Calu3 (cell line): ENCODE measurements around the gene CACNA2D1. TPM values are rescaled to one million over a fixed set of nuclear protein-coding genes. Genes with fewer than 3 reads are reported as not detected.

Experiments used
- BruUV-seq: library from RNA; stranded (reverse); fragments of 400-500 nt; replicated peaks from 2 replicates; lab custom pipeline; 2021; lab: Mats Ljungman, UMichigan
- CTCF ChIA-PET: fragments of 300-600 bp; sonication (Branson Sonifier 250); formaldehyde crosslinking; loops from one replicate; lab custom pipeline; 2022; ENCODE audit warnings: antibody characterized with exemption; lab: Charles Lee
- DNase-seq: peaks from one replicate; pipeline ENCODE4 v3.0.0; 2022
- H3K27ac Mint-ChIP-seq: one replicate; pipeline ENCODE4 v1.8.0; 2022; ENCODE audit warnings: mixed read lengths; ENCODE audit not compliant: unreplicated experiment
- H3K27me3 Mint-ChIP-seq: one replicate; pipeline ENCODE4 v1.8.0; 2022; ENCODE audit warnings: mixed read lengths; ENCODE audit not compliant: unreplicated experiment
- H3K36me3 Mint-ChIP-seq: one replicate; pipeline ENCODE4 v1.8.0; 2022; ENCODE audit warnings: mild to moderate bottlenecking, moderate library complexity, mixed read lengths; ENCODE audit not compliant: insufficient read depth, unreplicated experiment
- H3K4me1 Mint-ChIP-seq: one replicate; pipeline ENCODE4 v1.8.0; 2022; ENCODE audit warnings: mild to moderate bottlenecking, low read depth, mixed read lengths; ENCODE audit not compliant: unreplicated experiment
- H3K4me3 Mint-ChIP-seq: one replicate; pipeline ENCODE4 v1.8.0; 2022; ENCODE audit warnings: mild to moderate bottlenecking, low read depth, moderate library complexity, mixed read lengths; ENCODE audit not compliant: unreplicated experiment
- H3K9me3 Mint-ChIP-seq: one replicate; pipeline ENCODE4 v1.8.0; 2022; ENCODE audit warnings: low read depth, mixed read lengths; ENCODE audit not compliant: unreplicated experiment
- intact Hi-C: fragments of 100-400 bp; cut with micrococcal nuclease; formaldehyde crosslinking; loops from one replicate; pipeline ENCODE4 v1.10.0; 2022; ENCODE audit not compliant: unreplicated experiment
- total RNA-seq: library from RNA; stranded (reverse); gene quantifications from 2 replicates; pipeline ENCODE4 v1.2.3, GENCODE V29; 2022
- TF ChIP-seq, protein P1 (sequence below): fragments of 200-600 bp; IDR thresholded peaks from one replicate; pipeline ENCODE4 v1.8.0; 2022; ENCODE audit warnings: antibody characterized with exemption; ENCODE audit not compliant: unreplicated experiment

The CACNA2D1 gene
- total RNA-seq, 1 experiment from 2014 or later: 10.4 TPM

- CTCF ChIA-PET: interaction anchor here (0.5 to 0.7 kb wide), 2 partner anchors 698 to 1072 kb away, joined by 3 read pairs; no protein-coding TSS in a partner anchor
- intact Hi-C loops: no loop called here
- no peaks in the 10 kb centered on the region for H3K36me3 Mint-ChIP-seq
- H3K27me3 Mint-ChIP-seq: no peaks in the 10 kb centered on the region
- no peaks in the 10 kb centered on the region for H3K4me1 Mint-ChIP-seq
- TF ChIP-seq, protein P1, sequence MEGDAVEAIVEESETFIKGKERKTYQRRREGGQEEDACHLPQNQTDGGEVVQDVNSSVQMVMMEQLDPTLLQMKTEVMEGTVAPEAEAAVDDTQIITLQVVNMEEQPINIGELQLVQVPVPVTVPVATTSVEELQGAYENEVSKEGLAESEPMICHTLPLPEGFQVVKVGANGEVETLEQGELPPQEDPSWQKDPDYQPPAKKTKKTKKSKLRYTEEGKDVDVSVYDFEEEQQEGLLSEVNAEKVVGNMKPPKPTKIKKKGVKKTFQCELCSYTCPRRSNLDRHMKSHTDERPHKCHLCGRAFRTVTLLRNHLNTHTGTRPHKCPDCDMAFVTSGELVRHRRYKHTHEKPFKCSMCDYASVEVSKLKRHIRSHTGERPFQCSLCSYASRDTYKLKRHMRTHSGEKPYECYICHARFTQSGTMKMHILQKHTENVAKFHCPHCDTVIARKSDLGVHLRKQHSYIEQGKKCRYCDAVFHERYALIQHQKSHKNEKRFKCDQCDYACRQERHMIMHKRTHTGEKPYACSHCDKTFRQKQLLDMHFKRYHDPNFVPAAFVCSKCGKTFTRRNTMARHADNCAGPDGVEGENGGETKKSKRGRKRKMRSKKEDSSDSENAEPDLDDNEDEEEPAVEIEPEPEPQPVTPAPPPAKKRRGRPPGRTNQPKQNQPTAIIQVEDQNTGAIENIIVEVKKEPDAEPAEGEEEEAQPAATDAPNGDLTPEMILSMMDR: no peak
- H3K27ac Mint-ChIP-seq: no peak overlapping the region
- no TSS peak for BruUV-seq
- no peak overlapping the region for H3K4me3 Mint-ChIP-seq
- H3K9me3 Mint-ChIP-seq: no peaks in the 10 kb centered on the region
- DNase-seq: no peak
These were observed 414.2 kb downstream of the CACNA2D1 start for GRCh38 chr7:82029236-82029913.

- CTCF ChIA-PET: no interaction called here
- Mint-ChIP-seq H3K27me3 (no peaks in the 10 kb centered on the region), H3K36me3 (no peaks in the 10 kb centered on the region), H3K9me3 (no peaks in the 10 kb centered on the region), H3K4me3 (no peak overlapping the region), H3K4me1 (no peaks in the 10 kb centered on the region), H3K27ac (no peak overlapping the region)
- TF ChIP-seq, protein P1: no peak
- intact Hi-C loops: no loop called here
- no peak for DNase-seq
- no TSS peak for BruUV-seq
These were observed 415.5 kb downstream of the CACNA2D1 start for GRCh38 chr7:82028097-82028496.

DNA sequence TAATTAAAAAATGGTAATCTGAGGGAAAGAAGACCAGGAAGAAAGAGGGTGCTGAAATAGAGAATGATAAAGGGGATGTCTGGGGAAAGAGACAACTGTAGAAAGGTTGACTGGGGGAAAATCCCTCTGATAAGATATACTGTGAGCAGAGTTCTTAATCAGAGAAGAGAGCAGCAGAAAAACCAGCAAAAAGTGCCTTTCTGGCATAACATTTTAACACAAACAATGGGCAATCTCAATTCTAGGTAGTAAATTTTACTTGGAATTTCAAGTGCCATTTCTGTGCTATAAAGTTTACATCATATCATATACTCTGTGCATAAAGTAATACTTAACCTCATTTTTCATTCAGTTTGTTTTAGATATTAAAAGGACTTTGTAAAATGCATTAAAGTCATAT is 421.9 kb downstream of the CACNA2D1 start:
- intact Hi-C loops: no loop called here
- TF ChIP-seq, protein P1: no peak
- no peaks in the 10 kb centered on the region for H3K27me3 Mint-ChIP-seq
- H3K36me3 Mint-ChIP-seq: no peaks in the 10 kb centered on the region
- no peaks in the 10 kb centered on the region for H3K9me3 Mint-ChIP-seq
- no peak for DNase-seq
- H3K27ac Mint-ChIP-seq: no peak overlapping the region
- H3K4me3 Mint-ChIP-seq: no peak overlapping the region
- no TSS peak for BruUV-seq
- H3K4me1 Mint-ChIP-seq: no peaks in the 10 kb centered on the region
- CTCF ChIA-PET: interaction anchor here (0.7 kb wide), 1 partner anchor 1351 kb away, joined by 5 read pairs; no protein-coding TSS in a partner anchor

DNA sequence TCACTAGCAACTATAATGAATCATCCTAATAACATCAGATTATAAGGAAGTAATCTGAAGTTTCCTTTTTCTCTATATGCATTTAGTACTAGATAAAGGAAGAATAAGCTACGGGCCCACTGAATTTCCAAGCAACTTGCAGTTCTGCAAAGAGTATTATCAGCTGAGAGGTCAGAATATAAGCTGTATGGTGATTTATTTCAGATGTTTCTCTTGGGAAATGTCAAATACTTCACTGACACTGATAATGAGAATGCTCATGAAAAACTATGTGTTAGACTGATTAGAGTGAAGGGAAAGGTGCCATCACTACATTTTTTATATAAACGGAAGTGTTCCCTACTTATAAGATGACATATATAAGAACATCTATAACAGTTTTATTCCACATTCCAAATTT is 422.5 kb downstream of the CACNA2D1 start:
- H3K27ac Mint-ChIP-seq: no peak overlapping the region
- no peaks in the 10 kb centered on the region for H3K27me3 Mint-ChIP-seq
- CTCF ChIA-PET: no interaction called here
- no peaks in the 10 kb centered on the region for H3K36me3 Mint-ChIP-seq
- peaks cover 3% of the 10 kb centered on the region for H3K4me1 Mint-ChIP-seq
- no TSS peak for BruUV-seq
- TF ChIP-seq, protein P1: no peak
- no peaks in the 10 kb centered on the region for H3K9me3 Mint-ChIP-seq
- no peak for DNase-seq
- intact Hi-C loops: no loop called here
- H3K4me3 Mint-ChIP-seq: no peak overlapping the region
